ENCODE data around the gene GRB7.

GRB7 gene

DNA sequence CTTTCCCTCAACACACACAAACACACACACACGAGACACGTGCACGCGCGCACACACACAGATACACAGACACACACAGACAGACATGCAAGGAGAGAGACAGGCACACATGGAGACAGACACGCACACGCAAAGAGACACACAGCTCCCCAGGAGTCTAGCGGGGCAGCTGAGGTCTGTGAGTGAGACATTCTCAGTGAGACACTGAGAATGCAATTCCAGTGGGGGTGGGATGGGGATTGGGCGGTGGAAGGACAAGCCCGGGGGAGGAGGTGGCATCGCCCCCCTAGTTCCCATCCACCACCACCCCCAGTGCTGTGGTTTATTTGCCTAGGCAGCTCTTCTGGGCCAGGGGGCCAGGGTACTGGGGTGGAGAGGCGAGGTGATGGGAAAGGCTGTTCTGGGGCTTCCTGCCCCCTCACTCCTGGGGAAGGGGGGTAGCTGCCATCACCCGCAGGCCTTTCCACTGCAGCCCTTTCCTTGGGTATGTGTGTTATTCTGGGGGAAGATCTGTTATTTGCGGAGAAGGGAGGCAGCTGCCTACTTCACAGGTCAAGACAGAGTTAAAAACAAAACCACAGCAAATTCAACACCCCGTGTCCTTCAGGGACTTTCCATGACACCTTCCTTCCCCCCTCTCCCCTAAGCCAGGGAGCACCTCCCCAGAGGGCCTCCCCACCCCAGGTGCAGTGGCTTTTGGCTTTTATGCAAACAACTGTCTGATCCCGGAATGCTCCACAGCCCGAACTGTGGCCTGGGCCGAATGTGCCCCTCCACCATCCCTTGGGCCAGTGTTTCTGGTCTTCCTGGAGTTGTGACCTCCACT lies 18.0 kb downstream of the GRB7 start:
- peak; percentile 38 for DNase-seq (ENCODE audit: low read depth)
- TF ChIP-seq, protein P1, sequence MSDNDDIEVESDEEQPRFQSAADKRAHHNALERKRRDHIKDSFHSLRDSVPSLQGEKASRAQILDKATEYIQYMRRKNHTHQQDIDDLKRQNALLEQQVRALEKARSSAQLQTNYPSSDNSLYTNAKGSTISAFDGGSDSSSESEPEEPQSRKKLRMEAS (IDR thresholded peaks at IDR 0.05; ENCODE audit: low read depth, low read length): no peak
- TF ChIP-seq MYC (IDR thresholded peaks at IDR 0.05; ENCODE audit: low read depth, low read length): no peak
- TF ChIP-seq, protein P2, sequence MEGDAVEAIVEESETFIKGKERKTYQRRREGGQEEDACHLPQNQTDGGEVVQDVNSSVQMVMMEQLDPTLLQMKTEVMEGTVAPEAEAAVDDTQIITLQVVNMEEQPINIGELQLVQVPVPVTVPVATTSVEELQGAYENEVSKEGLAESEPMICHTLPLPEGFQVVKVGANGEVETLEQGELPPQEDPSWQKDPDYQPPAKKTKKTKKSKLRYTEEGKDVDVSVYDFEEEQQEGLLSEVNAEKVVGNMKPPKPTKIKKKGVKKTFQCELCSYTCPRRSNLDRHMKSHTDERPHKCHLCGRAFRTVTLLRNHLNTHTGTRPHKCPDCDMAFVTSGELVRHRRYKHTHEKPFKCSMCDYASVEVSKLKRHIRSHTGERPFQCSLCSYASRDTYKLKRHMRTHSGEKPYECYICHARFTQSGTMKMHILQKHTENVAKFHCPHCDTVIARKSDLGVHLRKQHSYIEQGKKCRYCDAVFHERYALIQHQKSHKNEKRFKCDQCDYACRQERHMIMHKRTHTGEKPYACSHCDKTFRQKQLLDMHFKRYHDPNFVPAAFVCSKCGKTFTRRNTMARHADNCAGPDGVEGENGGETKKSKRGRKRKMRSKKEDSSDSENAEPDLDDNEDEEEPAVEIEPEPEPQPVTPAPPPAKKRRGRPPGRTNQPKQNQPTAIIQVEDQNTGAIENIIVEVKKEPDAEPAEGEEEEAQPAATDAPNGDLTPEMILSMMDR (IDR thresholded peaks at IDR 0.05; ENCODE audit: low read depth, low read length): no peak
- TF ChIP-seq POLR2A (IDR thresholded peaks at IDR 0.05; ENCODE audit: extremely low read depth, insufficient read length): no peak
- no peak overlapping the region for H3K4me3 ChIP-seq (ENCODE audit: low read depth, low read length)

DNA sequence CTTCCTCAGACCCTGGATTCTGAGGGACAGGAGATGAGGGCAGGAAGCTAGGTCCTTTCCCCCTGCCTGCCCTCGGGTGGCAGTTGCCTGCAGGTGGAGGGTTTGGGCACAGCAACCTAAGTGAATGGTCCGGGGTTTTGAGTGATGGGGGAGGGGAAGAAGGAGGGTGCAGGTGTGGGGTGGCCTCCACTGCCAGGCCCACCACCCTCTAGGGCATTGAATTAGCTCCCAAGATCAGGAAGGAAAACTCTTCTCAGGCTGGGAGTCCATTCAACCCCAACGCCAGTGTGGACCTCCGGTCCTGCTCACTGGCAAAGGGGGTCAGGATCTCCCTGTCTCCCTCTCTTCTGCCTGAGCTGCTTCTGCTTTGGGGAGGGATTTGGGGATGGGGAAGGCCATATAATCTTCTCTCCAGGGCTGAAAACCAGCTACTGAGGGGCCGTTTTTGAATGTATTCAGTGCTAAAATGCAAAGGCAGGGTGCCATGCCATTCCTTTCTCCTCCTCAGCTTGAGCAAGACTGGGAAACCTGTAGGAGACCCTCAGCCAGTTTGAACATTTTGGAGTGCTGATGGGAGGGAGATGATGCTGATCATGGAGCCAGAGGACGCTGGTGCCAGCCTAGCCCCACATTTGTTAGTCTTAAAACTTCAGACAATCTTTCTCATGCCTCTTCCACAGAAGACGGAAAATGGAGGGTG lies 18.8 kb downstream of the GRB7 start:
- DNase-seq (ENCODE audit: low read depth): no peak
- TF ChIP-seq, protein P1 (IDR thresholded peaks at IDR 0.05; ENCODE audit: low read depth, low read length): no peak
- TF ChIP-seq MYC (IDR thresholded peaks at IDR 0.05; ENCODE audit: low read depth, low read length) (no peak), POLR2A (IDR thresholded peaks at IDR 0.05; ENCODE audit: extremely low read depth, insufficient read length) (no peak)
- TF ChIP-seq, protein P2 (IDR thresholded peaks at IDR 0.05; ENCODE audit: low read depth, low read length): no peak
- no peak overlapping the region for H3K4me3 ChIP-seq (ENCODE audit: low read depth, low read length)

DNA sequence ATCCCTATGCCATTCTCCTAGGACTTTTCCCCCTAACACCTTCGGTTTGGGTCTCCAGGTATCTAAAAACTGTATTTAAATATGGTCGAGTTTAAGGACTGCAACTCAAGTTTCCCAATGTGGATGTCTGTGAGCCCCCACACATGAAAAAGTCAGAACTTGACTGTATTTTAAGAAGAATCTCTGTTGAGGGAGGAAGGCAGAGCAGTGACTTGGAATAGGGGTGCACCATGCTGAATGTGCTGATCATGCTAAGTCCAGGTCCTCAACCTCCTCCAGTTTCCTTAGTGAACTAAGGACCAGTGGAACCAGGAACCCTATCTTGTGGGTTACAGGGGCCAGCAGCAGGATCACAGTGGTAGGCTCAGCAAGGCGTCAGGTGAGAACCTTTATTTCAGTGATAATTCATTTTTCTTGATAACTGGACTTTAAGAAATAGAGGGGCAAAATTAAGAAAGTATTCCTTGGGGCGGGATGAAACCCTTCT lies 19.5 kb downstream of the GRB7 start:
- no peak overlapping the region for H3K4me3 ChIP-seq (ENCODE audit: low read depth, low read length)
- DNase-seq (ENCODE audit: low read depth): no peak
- no peak for TF ChIP-seq POLR2A (IDR thresholded peaks at IDR 0.05; ENCODE audit: extremely low read depth, insufficient read length)
- TF ChIP-seq, protein P1 (IDR thresholded peaks at IDR 0.05; ENCODE audit: low read depth, low read length): no peak
- TF ChIP-seq MYC (IDR thresholded peaks at IDR 0.05; ENCODE audit: low read depth, low read length): no peak
- TF ChIP-seq, protein P2 (IDR thresholded peaks at IDR 0.05; ENCODE audit: low read depth, low read length): no peak

DNA sequence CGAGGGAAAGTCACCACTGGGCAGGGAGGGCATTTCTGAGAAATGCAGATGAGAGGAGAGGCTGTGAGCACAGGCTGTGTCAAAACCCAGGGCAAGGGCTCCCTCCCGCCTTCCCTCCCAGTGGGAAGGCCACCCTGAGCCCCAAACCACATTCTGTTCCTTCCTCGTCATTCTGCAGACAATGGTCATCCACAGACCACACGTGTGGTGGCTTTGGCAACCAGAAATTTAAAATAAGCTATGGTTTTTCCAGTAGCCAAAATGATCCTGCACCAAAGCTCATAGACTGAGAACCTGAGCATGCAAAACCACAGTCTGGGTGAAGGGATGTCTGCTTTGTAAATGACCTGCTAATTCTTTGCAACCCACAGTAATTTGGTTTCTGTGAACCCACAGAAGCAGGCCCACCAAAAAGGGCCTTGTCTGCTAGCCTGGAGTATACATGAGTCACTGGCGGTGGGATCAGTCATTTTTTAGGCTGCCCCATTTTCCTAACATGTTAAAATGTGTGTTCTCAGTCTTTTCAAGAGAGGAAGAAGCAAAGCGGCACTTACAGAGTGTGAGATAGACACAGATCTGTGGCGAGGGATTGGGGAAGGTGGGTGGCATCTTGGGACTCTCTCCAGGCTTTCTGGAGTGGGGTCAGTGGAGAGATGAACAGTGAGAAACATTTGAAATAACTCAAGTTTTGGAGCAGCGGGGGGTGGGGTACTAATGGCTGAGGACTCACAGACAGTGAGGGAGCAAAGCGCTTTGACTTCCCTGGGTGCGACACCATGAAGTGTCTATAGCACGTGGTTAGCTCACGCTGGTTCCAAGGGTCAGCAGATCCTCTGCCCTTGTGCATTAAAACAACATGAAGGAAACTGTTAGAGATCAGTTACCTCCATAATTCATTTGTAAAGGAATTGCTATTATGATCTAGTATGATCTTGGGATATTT lies 20.5 kb downstream of the GRB7 start:
- TF ChIP-seq POLR2A (IDR thresholded peaks at IDR 0.05; ENCODE audit: extremely low read depth, insufficient read length): no peak
- TF ChIP-seq, protein P1 (IDR thresholded peaks at IDR 0.05; ENCODE audit: low read depth, low read length): peak; percentile 70
- peak; percentile 87 for DNase-seq (ENCODE audit: low read depth)
- no peak overlapping the region for H3K4me3 ChIP-seq (ENCODE audit: low read depth, low read length)

DNA sequence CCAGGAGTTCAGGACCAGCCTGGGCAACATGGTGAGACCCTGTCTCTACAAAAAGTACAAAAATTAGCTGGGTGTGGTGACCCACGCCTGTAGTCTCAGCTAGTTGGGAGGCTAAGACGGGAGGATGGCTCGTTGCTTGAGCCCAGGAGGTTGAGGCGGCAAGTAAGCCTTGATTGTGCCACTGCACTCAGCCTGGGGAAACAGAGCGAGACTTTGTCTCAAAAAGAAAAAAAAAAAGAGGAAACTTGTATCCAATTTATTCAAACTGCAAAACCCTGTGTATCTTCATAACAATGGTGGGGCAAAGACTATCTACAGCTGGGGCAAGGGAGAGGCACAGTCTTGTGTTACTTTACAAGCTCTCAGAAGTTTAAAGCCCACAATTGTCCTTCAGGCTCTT lies 21.5 kb downstream of the GRB7 start:
- no peak overlapping the region for H3K4me3 ChIP-seq (ENCODE audit: low read depth, low read length)
- DNase-seq (ENCODE audit: low read depth): no peak
- TF ChIP-seq POLR2A (IDR thresholded peaks at IDR 0.05; ENCODE audit: extremely low read depth, insufficient read length) (no peak), MYC (IDR thresholded peaks at IDR 0.05; ENCODE audit: low read depth, low read length) (no peak)
- TF ChIP-seq, protein P1 (IDR thresholded peaks at IDR 0.05; ENCODE audit: low read depth, low read length): no peak
- TF ChIP-seq, protein P2 (IDR thresholded peaks at IDR 0.05; ENCODE audit: low read depth, low read length): no peak
